T-helper 2 cell (primary cell): ENCODE data around the gene CDC25A.
"Not testable (repeated sequence)": the region's sequence is repeated elsewhere in the genome, so short reads cannot be mapped to it uniquely, and the experiment has no call there.

Experiments used
- DNase-seq, 5 experiments: peaks; one replicate each; pipeline versions ENCODE4 v3.0.0 to v3.0.0-alpha.2; 2012 to 2022
- total RNA-seq, 2 donors: gene quantifications; one replicate each; lab custom pipeline; 2026; lab: John Stamatoyannopoulos, UW

CDC25A gene
- total RNA-seq: 2.5 to 2.7 reads per million in 2 donors

GRCh38 chr3:48188266-48189201 lies at the start of gene CDC25A:
Gene CDC25A, minus strand, starts transcription at chr3:48188417. Its CDS starts 470 bp downstream, at chr3:48187947.
- DNase-seq: peak; percentile 78 to 99 (median 89)

- no peak for DNase-seq
Observed at GRCh38 chr3:48236531-48236930, 48.3 kb upstream of the CDC25A start.

GRCh38 chr3:48233542-48233941 lies 45.3 kb upstream of the CDC25A start:
- no peak for DNase-seq

GRCh38 chr3:48232734-48233133 lies 44.5 kb upstream of the CDC25A start:
- peak in 4 of 5 experiments; percentile 23 to 64 (median 27) for DNase-seq

- DNase-seq: no peak
Observed at GRCh38 chr3:48232232-48232631, 44.0 kb upstream of the CDC25A start.

GRCh38 chr3:48226939-48227338 lies 38.7 kb upstream of the CDC25A start:
- no peak for DNase-seq

GRCh38 chr3:48225587-48225986 lies 37.4 kb upstream of the CDC25A start:
- no peak for DNase-seq

- no peak for DNase-seq
Observed at GRCh38 chr3:48222616-48223513, 34.6 kb upstream of the CDC25A start, which contains the start of gene CAMP. Gene CAMP, plus strand, starts transcription at chr3:48223495. Its CDS starts 17 bp downstream, at chr3:48223512.

- no peak for DNase-seq
Observed at GRCh38 chr3:48220746-48221145, 32.5 kb upstream of the CDC25A start.

GRCh38 chr3:48219543-48219942 lies 31.3 kb upstream of the CDC25A start:
- DNase-seq: no peak

GRCh38 chr3:48218537-48218936 lies 30.3 kb upstream of the CDC25A start:
- DNase-seq: no peak

GRCh38 chr3:48217449-48217848 lies 29.2 kb upstream of the CDC25A start:
- DNase-seq: no peak

GRCh38 chr3:48215876-48216275 lies 27.7 kb upstream of the CDC25A start:
- DNase-seq: no peak

- no peak for DNase-seq
Observed at GRCh38 chr3:48215466-48215865, 27.2 kb upstream of the CDC25A start.

GRCh38 chr3:48215019-48215418 lies 26.8 kb upstream of the CDC25A start:
- no peak for DNase-seq

- DNase-seq: no peak
Observed at GRCh38 chr3:48214225-48214624, 26.0 kb upstream of the CDC25A start.

- not testable (repeated sequence) for DNase-seq
Observed at GRCh38 chr3:48211776-48212175, 23.6 kb upstream of the CDC25A start.

GRCh38 chr3:48210534-48210933 lies 22.3 kb upstream of the CDC25A start:
- not testable (repeated sequence) for DNase-seq

- no peak for DNase-seq
Observed at GRCh38 chr3:48209445-48209844, 21.2 kb upstream of the CDC25A start.

GRCh38 chr3:48208076-48208475 lies 19.9 kb upstream of the CDC25A start:
- DNase-seq: no peak

- DNase-seq: no peak
Observed at GRCh38 chr3:48202632-48203031, 14.4 kb upstream of the CDC25A start.

- DNase-seq: no peak
Observed at GRCh38 chr3:48199117-48199516, 10.9 kb upstream of the CDC25A start.

- no peak for DNase-seq
Observed at GRCh38 chr3:48196611-48197010, 8.4 kb upstream of the CDC25A start.
